ENCODE measurements around the gene PLCD3. TPM values are rescaled to one million over a fixed set of nuclear protein-coding genes. Genes with fewer than 3 reads are reported as not detected.
A peak's percentile ranks its signal among the peaks of the same experiment; 100 is the strongest.

Gene PLCD3
- total and polyA plus RNA-seq, 2 of the 13 experiments (the other 11 are each of a cell fraction or from before 2014, with no cell fraction given) = 11.3 to 39.1 TPM

DNA sequence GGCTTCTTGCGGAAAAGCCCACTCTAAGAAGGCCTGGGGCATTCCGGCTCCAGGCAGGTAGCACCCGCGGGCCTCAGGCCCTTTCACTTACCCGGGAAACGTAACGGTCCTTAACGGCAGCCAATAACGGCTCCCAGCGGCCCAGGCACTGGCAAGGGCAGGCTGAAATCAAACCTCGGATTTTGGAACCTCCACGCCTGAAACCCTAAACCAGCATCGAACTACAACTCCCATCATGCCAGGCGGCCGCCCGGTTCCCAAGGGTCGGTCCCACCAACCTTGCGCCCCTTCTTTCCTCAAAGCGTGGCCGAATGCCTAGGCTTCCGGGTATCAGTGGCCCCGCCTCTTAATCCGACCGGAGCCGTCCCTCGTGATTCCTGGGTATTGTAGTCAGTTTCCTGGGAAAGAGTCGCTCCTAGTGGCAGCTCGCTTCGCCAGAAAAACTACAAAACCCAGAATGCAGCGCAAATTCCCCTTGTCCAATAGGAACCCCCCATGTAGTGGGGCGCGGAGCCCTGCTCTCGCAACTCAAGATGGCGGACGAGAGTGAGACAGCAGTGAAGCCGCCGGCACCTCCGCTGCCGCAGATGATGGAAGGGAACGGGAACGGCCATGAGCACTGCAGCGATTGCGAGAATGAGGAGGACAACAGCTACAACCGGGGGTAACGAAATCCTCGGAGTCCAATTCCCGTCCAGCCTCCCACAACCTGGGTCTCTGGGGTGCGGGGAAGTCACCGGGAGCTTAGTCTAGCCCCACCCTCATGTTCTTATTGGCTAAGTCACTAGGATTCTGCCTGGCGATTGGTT, 71.3 kb downstream of the PLCD3 start, which contains the start of gene NMT1 (continued):
- TF ChIP-seq, protein P1, sequence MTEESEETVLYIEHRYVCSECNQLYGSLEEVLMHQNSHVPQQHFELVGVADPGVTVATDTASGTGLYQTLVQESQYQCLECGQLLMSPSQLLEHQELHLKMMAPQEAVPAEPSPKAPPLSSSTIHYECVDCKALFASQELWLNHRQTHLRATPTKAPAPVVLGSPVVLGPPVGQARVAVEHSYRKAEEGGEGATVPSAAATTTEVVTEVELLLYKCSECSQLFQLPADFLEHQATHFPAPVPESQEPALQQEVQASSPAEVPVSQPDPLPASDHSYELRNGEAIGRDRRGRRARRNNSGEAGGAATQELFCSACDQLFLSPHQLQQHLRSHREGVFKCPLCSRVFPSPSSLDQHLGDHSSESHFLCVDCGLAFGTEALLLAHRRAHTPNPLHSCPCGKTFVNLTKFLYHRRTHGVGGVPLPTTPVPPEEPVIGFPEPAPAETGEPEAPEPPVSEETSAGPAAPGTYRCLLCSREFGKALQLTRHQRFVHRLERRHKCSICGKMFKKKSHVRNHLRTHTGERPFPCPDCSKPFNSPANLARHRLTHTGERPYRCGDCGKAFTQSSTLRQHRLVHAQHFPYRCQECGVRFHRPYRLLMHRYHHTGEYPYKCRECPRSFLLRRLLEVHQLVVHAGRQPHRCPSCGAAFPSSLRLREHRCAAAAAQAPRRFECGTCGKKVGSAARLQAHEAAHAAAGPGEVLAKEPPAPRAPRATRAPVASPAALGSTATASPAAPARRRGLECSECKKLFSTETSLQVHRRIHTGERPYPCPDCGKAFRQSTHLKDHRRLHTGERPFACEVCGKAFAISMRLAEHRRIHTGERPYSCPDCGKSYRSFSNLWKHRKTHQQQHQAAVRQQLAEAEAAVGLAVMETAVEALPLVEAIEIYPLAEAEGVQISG (CRISPR knock-in tag; IDR thresholded peaks at IDR 0.05) = peak; percentile 94
- TF ChIP-seq MEF2D (CRISPR knock-in tag; IDR thresholded peaks at IDR 0.05) (peak; percentile 77), ZMAT3 (CRISPR knock-in tag; conservative IDR thresholded peaks at IDR 0.05) (peak; percentile 23; the same call in 1 of the 2 replicates), ZNF10 (CRISPR knock-in tag; IDR thresholded peaks at IDR 0.05; ENCODE audit: borderline replicate concordance, low read depth) (no peak), KLF16 (CRISPR knock-in tag; IDR thresholded peaks at IDR 0.05) (peak in 1 of 2 experiments; percentile 77; a peak in 2 of 4 replicates), POLR2AphosphoS5 (IDR thresholded peaks at IDR 0.05; ENCODE audit: low read depth, low read length) (peak; percentile 92), ZC3H13 (CRISPR knock-in tag; IDR thresholded peaks at IDR 0.05) (no peak), NFE2 (CRISPR knock-in tag; IDR thresholded peaks at IDR 0.05) (peak; percentile 55; the same call in 1 of the 2 replicates), HOXA5 (CRISPR knock-in tag; IDR thresholded peaks at IDR 0.05) (peak; percentile 85; the same call in 1 of the 2 replicates), TEAD3 (CRISPR knock-in tag; optimal IDR thresholded peaks at IDR 0.05; ENCODE audit: borderline replicate concordance) (peak; percentile 10), ZNF674 (CRISPR knock-in tag; IDR thresholded peaks at IDR 0.05; ENCODE audit: low read depth) (peak; percentile 79; the same call in 1 of the 2 replicates), PHB2 (IDR thresholded peaks at IDR 0.05; ENCODE audit: partially characterized antibody) (no peak), MAZ (IDR thresholded peaks at IDR 0.05; ENCODE audit: borderline replicate concordance, low read depth, low read length) (peak; percentile 76), MAZ (CRISPR knock-in tag; IDR thresholded peaks at IDR 0.05; ENCODE audit: low read depth) (peak; percentile 82), ZNF772 (CRISPR knock-in tag; IDR thresholded peaks at IDR 0.05) (peak; percentile 86)
- TF ChIP-seq, protein P2, sequence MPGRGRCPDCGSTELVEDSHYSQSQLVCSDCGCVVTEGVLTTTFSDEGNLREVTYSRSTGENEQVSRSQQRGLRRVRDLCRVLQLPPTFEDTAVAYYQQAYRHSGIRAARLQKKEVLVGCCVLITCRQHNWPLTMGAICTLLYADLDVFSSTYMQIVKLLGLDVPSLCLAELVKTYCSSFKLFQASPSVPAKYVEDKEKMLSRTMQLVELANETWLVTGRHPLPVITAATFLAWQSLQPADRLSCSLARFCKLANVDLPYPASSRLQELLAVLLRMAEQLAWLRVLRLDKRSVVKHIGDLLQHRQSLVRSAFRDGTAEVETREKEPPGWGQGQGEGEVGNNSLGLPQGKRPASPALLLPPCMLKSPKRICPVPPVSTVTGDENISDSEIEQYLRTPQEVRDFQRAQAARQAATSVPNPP (CRISPR knock-in tag; IDR thresholded peaks at IDR 0.05) = no peak
- TF ChIP-seq, protein P3, sequence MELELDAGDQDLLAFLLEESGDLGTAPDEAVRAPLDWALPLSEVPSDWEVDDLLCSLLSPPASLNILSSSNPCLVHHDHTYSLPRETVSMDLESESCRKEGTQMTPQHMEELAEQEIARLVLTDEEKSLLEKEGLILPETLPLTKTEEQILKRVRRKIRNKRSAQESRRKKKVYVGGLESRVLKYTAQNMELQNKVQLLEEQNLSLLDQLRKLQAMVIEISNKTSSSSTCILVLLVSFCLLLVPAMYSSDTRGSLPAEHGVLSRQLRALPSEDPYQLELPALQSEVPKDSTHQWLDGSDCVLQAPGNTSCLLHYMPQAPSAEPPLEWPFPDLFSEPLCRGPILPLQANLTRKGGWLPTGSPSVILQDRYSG (CRISPR knock-in tag; IDR thresholded peaks at IDR 0.05) = peak; percentile 83
